ENCODE results near the gene RCN2.

DNA sequence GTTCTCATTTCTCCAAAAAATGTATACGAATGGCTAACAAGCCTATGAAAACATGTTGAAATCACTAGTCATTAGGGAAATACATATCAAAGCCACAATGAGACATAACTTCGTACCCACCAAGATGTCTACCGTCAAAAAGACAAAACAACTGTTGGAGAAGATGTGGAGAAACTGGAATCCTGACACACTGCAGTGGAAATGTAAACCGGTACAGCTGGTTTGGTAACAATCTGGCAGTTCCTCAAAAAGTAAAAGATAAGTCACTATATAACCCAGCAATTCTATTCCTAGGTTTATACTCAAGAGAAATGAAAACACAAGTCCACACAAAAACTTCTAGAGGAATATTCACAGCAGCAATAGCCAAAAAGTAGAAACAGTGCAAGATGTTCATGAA is 33.4 kb upstream of the RCN2 start:
- TF ChIP-seq CTCF (IDR thresholded peaks at IDR 0.05; ENCODE audit: poor library complexity) (no peak), EZH2phosphoT487 (IDR thresholded peaks at IDR 0.05; ENCODE audit: low read depth, severe bottlenecking, unreplicated experiment) (no peak), EZH2 (IDR thresholded peaks at IDR 0.05; ENCODE audit: borderline replicate concordance) (no peak)
